ENCODE results near the gene MRI1.
A peak's percentile ranks its signal among the peaks of the same experiment; 100 is the strongest.

MRI1 gene

GRCh38 chr19:13794398-13794756 is 30.1 kb downstream of the MRI1 start:
- no peak for TF ChIP-seq EGR1 (IDR thresholded peaks at IDR 0.05)
- no peak for TF ChIP-seq EP300 (IDR thresholded peaks at IDR 0.05; ENCODE audit: borderline replicate concordance)
- no peak for TF ChIP-seq NFIC (IDR thresholded peaks at IDR 0.05)
- no peak for TF ChIP-seq TCF12 (IDR thresholded peaks at IDR 0.05; ENCODE audit: low read depth)
- no peak for TF ChIP-seq MAX (IDR thresholded peaks at IDR 0.05)
- no peak for TF ChIP-seq REST (IDR thresholded peaks at IDR 0.05; ENCODE audit: low read depth)
- no peak for TF ChIP-seq CEBPB (IDR thresholded peaks at IDR 0.05)
- no peak for TF ChIP-seq USF1 (IDR thresholded peaks at IDR 0.05)
- TF ChIP-seq TAF1 (IDR thresholded peaks at IDR 0.05; ENCODE audit: low read depth) = no peak
- TF ChIP-seq TEAD4 (IDR thresholded peaks at IDR 0.05) = no peak
- no peak for TF ChIP-seq YY1 (IDR thresholded peaks at IDR 0.05; ENCODE audit: low read depth)

GRCh38 chr19:13794757-13795589 is 30.7 kb downstream of the MRI1 start, which contains the start of gene ZSWIM4:
TSS of gene ZSWIM4 (plus strand) at chr19:13795443. CDS start at chr19:13795649, 206 bp downstream.
- TF ChIP-seq TAF1 (IDR thresholded peaks at IDR 0.05; ENCODE audit: low read depth) (no peak), YY1 (IDR thresholded peaks at IDR 0.05; ENCODE audit: low read depth) (no peak), TCF12 (IDR thresholded peaks at IDR 0.05; ENCODE audit: low read depth) (peak; percentile 32; the same call in 1 of the 2 replicates), TEAD4 (IDR thresholded peaks at IDR 0.05) (peak; percentile 55), EP300 (IDR thresholded peaks at IDR 0.05; ENCODE audit: borderline replicate concordance) (no peak), CEBPB (IDR thresholded peaks at IDR 0.05) (no peak), CREB1 (IDR thresholded peaks at IDR 0.05; ENCODE audit: low read depth) (0 out of 2 replicates have a peak, but pooled peaks have one; percentile 18), FOXM1 (IDR thresholded peaks at IDR 0.05; ENCODE audit: borderline replicate concordance, low read depth) (no peak), USF1 (IDR thresholded peaks at IDR 0.05) (peak; percentile 70), NFIC (IDR thresholded peaks at IDR 0.05) (peak; percentile 71), EGR1 (IDR thresholded peaks at IDR 0.05) (peak; percentile 79), MAX (IDR thresholded peaks at IDR 0.05) (0 out of 2 replicates have a peak, but pooled peaks have one; percentile 21), RAD21 (IDR thresholded peaks at IDR 0.05; ENCODE audit: low read depth) (no peak), ZBTB7A (IDR thresholded peaks at IDR 0.05; ENCODE audit: low read depth) (peak; percentile 80; the same call in 1 of the 2 replicates), REST (IDR thresholded peaks at IDR 0.05; ENCODE audit: low read depth) (no peak)

GRCh38 chr19:13795595-13796300 is 31.4 kb downstream of the MRI1 start:
- TF ChIP-seq EP300 (IDR thresholded peaks at IDR 0.05; ENCODE audit: borderline replicate concordance) (no peak), ZBTB7A (IDR thresholded peaks at IDR 0.05; ENCODE audit: low read depth) (peak; percentile 59; the same call in 1 of the 2 replicates), RAD21 (IDR thresholded peaks at IDR 0.05; ENCODE audit: low read depth) (no peak)

GRCh38 chr19:13796301-13797057 is 32.2 kb downstream of the MRI1 start:
- TF ChIP-seq ZBTB7A (IDR thresholded peaks at IDR 0.05; ENCODE audit: low read depth) (peak; percentile 15; the same call in 1 of the 2 replicates), RAD21 (IDR thresholded peaks at IDR 0.05; ENCODE audit: low read depth) (no peak)

- TF ChIP-seq TEAD4 (IDR thresholded peaks at IDR 0.05) (no peak), MAX (IDR thresholded peaks at IDR 0.05) (no peak), YY1 (IDR thresholded peaks at IDR 0.05; ENCODE audit: low read depth) (no peak), ZBTB7A (IDR thresholded peaks at IDR 0.05; ENCODE audit: low read depth) (no peak), TCF12 (IDR thresholded peaks at IDR 0.05; ENCODE audit: low read depth) (no peak), CREB1 (IDR thresholded peaks at IDR 0.05; ENCODE audit: low read depth) (no peak), EGR1 (IDR thresholded peaks at IDR 0.05) (no peak), FOXM1 (IDR thresholded peaks at IDR 0.05; ENCODE audit: borderline replicate concordance, low read depth) (no peak), RAD21 (IDR thresholded peaks at IDR 0.05; ENCODE audit: low read depth) (no peak), CEBPB (IDR thresholded peaks at IDR 0.05) (no peak), NFIC (IDR thresholded peaks at IDR 0.05) (no peak)
Observed at GRCh38 chr19:13797058-13797440, 32.7 kb downstream of the MRI1 start.

Measured in Ishikawa (cell line).